ENCODE data around the gene HSPG2.

HSPG2 gene

DNA sequence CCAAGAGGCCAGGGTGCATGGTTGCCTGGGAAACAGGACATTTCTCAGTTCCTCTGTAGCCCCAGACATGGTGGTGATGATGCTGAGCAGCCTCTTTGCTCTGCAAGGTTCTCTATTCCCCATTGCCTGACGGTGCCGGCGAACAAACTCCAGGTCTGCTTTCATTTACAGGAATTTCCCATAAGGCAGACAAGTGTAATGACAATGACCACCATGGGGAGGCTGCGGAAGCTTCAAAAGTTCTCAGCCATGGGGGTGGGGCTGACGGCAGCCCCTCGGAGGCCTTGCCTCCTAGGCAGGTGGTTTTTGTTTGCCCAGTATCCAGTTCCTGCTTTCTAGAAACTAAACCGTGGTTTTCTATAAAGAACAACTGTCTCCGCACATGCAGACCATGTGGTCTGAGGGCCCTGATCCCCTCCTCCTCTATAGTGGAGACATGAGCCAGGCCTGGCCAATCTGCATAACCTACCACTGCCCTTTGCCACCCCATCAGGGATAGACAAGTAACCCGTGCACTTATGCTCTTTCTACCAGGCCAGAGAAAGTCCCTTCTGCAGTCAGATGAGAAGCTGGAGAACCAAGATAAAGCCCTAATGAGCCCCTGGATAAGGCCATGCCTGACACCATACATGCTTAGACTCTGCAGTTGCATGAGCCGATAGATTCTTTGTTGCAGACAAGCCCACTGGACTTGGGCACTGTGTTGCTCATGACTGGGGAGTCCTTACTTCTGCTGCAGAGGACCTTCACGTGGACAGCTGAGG, 71.0 kb downstream of the HSPG2 start:
- Histone ChIP-seq H3K9me3 (ENCODE audit: control insufficient read depth, low read length) (no peaks in the 10 kb centered on the region), H3K36me3 (ENCODE audit: control insufficient read depth, insufficient read depth, low read length) (no peaks in the 10 kb centered on the region), H3K4me1 (no peaks in the 10 kb centered on the region), H3K4me3 (ENCODE audit: low read depth, low read length) (no peak overlapping the region), H3K79me2 (no peaks in the 10 kb centered on the region), H3K4me2 (ENCODE audit: low read length) (no peak overlapping the region), H3K27me3 (ENCODE audit: control insufficient read depth, insufficient read depth, low read length) (no peaks in the 10 kb centered on the region), H2AFZ (no peak overlapping the region), H3K9ac (no peak overlapping the region), H3K27ac (no peak overlapping the region)
- TF ChIP-seq, protein P1, sequence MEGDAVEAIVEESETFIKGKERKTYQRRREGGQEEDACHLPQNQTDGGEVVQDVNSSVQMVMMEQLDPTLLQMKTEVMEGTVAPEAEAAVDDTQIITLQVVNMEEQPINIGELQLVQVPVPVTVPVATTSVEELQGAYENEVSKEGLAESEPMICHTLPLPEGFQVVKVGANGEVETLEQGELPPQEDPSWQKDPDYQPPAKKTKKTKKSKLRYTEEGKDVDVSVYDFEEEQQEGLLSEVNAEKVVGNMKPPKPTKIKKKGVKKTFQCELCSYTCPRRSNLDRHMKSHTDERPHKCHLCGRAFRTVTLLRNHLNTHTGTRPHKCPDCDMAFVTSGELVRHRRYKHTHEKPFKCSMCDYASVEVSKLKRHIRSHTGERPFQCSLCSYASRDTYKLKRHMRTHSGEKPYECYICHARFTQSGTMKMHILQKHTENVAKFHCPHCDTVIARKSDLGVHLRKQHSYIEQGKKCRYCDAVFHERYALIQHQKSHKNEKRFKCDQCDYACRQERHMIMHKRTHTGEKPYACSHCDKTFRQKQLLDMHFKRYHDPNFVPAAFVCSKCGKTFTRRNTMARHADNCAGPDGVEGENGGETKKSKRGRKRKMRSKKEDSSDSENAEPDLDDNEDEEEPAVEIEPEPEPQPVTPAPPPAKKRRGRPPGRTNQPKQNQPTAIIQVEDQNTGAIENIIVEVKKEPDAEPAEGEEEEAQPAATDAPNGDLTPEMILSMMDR (IDR thresholded peaks at IDR 0.05) = no peak

DNA sequence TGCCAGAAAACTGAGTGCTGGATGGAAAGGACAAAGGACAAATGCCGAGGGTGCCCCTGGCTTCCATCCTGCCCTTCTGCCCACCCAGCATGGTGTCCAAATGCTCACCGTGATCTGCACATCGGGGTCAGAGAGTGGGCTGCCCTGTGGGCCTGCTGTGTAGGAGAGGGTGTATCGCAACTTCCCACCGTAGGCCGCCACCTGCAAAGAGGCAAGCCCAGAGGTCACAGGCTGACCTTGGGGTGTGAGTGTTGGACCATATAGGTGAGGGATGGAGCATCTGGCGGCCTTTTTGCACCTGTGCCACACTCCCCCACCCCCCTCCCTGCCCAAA, 71.5 kb downstream of the HSPG2 start:
- Histone ChIP-seq H3K27ac (no peak overlapping the region), H3K36me3 (ENCODE audit: control insufficient read depth, insufficient read depth, low read length) (no peaks in the 10 kb centered on the region)

DNA sequence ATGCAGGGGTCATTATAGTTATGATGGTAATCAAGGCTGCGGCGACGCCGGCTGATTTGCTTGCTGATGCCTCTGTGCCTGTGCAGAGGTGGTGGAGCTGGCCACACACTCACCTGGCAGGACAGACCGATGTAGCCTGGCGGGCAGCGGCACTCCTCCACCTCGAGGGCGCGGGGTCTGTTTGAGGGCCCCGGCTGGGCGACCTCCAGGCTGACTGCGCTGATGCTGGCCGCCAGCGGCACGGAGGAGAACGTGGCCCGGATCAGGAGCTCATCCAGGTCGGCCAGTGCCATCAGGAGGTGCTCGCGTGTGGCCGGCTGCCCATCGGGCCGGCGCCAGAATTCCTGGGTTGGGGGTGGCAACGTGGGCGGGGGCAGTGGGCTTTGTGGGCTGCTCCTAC, 72.4 kb downstream of the HSPG2 start:
- Histone ChIP-seq H3K27me3 (ENCODE audit: control insufficient read depth, insufficient read depth, low read length) (no peaks in the 10 kb centered on the region), H3K9me3 (ENCODE audit: control insufficient read depth, low read length) (no peaks in the 10 kb centered on the region), H3K4me2 (ENCODE audit: low read length) (no peak overlapping the region), H3K27ac (no peak overlapping the region), H3K4me3 (ENCODE audit: low read depth, low read length) (no peak overlapping the region), H3K4me1 (no peaks in the 10 kb centered on the region), H3K36me3 (ENCODE audit: control insufficient read depth, insufficient read depth, low read length) (no peaks in the 10 kb centered on the region), H3K9ac (no peak overlapping the region), H2AFZ (no peak overlapping the region), H3K79me2 (no peaks in the 10 kb centered on the region)
- TF ChIP-seq, protein P1 (IDR thresholded peaks at IDR 0.05) = no peak

More for the DNA sequence above, 71.5 kb downstream of the HSPG2 start:
- Histone ChIP-seq H3K9ac (no peak overlapping the region), H3K27me3 (ENCODE audit: control insufficient read depth, insufficient read depth, low read length) (no peaks in the 10 kb centered on the region), H3K4me3 (ENCODE audit: low read depth, low read length) (no peak overlapping the region), H3K9me3 (ENCODE audit: control insufficient read depth, low read length) (no peaks in the 10 kb centered on the region), H3K4me2 (ENCODE audit: low read length) (no peak overlapping the region), H2AFZ (no peak overlapping the region), H3K79me2 (no peaks in the 10 kb centered on the region), H3K4me1 (no peaks in the 10 kb centered on the region)
- TF ChIP-seq, protein P1 (IDR thresholded peaks at IDR 0.05) = no peak

DNA sequence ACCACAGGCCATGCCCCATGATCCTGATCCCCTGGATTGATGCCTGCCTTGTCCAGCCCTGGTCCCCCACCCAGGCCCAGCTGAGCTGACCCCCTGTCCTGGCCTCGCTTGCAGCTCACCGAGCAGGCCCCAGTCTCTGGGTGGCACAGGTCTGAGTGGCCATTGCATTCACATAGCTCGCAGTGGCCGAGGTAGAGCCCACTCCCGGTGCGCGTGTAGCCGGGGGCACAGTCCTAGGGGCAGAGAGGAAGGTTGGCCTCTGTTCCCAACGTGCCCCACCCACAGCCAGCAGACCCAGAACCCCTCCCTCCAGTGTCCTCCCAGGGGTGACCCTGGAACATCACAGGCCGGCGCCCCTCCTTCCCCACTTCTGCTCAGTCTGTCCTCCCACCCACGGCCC, 73.1 kb downstream of the HSPG2 start:
- Histone ChIP-seq H3K9me3 (ENCODE audit: control insufficient read depth, low read length) (no peaks in the 10 kb centered on the region), H2AFZ (no peak overlapping the region), H3K4me3 (ENCODE audit: low read depth, low read length) (no peak overlapping the region), H3K79me2 (no peaks in the 10 kb centered on the region), H3K4me2 (ENCODE audit: low read length) (no peak overlapping the region), H3K4me1 (no peaks in the 10 kb centered on the region), H3K36me3 (ENCODE audit: control insufficient read depth, insufficient read depth, low read length) (no peaks in the 10 kb centered on the region), H3K27ac (no peak overlapping the region), H3K9ac (no peak overlapping the region), H3K27me3 (ENCODE audit: control insufficient read depth, insufficient read depth, low read length) (no peaks in the 10 kb centered on the region)
- TF ChIP-seq, protein P1 (IDR thresholded peaks at IDR 0.05) = no peak
